Measurements from ENCODE around the gene COX6B2.

GRCh38 chr19:55384131-55384919 is 29.8 kb upstream of the COX6B2 start, which contains the start of gene TMEM238:
- peak in 1 of 5 experiments; percentile 8 for TF ChIP-seq CTCF (IDR thresholded peaks at IDR 0.05 in 4 of 5, conservative IDR thresholded peaks at IDR 0.05 in 1 of 5)
- peak in 1 of 2 donors; percentile 14 for TF ChIP-seq POLR2A (IDR thresholded peaks at IDR 0.05)

Measured in gastrocnemius medialis (tissue), 4 donors.